GM12865 (cell line): ENCODE measurements around the gene MOB2.

ENCODE experiments used
- DNase-seq: peaks from one replicate; pipeline ENCODE4 v3.0.0; 2010; ENCODE audit warnings: low read depth
- H3K4me3 ChIP-seq: 2 replicates; pipeline ENCODE4 v1.5.1; 2011; ENCODE audit warnings: mild to moderate bottlenecking, low read depth, low read length, control low read depth
- CTCF ChIP-seq: IDR thresholded peaks from 2 replicates; pipeline ENCODE4 v1.5.1; 2011; ENCODE audit warnings: low read length, control low read depth, low read depth, inconsistent platforms; ENCODE audit not compliant: insufficient read depth; ENCODE audit errors: missing control alignments

MOB2 gene

GRCh38 chr11:1442163-1442562, 44.4 kb downstream of the MOB2 start:
- H3K4me3 ChIP-seq: no peak overlapping the region
- no peak for DNase-seq
- TF ChIP-seq CTCF: no peak

- no peak overlapping the region for H3K4me3 ChIP-seq
- no peak for DNase-seq
- TF ChIP-seq CTCF: no peak
Measured at GRCh38 chr11:1440496-1440895, 46.1 kb downstream of the MOB2 start.

GRCh38 chr11:1440066-1440465, 46.5 kb downstream of the MOB2 start:
- no peak for TF ChIP-seq CTCF
- no peak for DNase-seq
- no peak overlapping the region for H3K4me3 ChIP-seq

- no peak overlapping the region for H3K4me3 ChIP-seq
- DNase-seq: no peak
- no peak for TF ChIP-seq CTCF
Measured at GRCh38 chr11:1439341-1439740, 47.2 kb downstream of the MOB2 start.

GRCh38 chr11:1438967-1439330, 47.6 kb downstream of the MOB2 start:
- DNase-seq: no peak
- no peak for TF ChIP-seq CTCF
- no peak overlapping the region for H3K4me3 ChIP-seq

- no peak overlapping the region for H3K4me3 ChIP-seq
- no peak for TF ChIP-seq CTCF
- DNase-seq: no peak
Measured at GRCh38 chr11:1438261-1438966, 48.2 kb downstream of the MOB2 start.

GRCh38 chr11:1437500-1437899, 49.1 kb downstream of the MOB2 start:
- DNase-seq: no peak
- TF ChIP-seq CTCF: no peak
- no peak overlapping the region for H3K4me3 ChIP-seq
